ENCODE measurements around the gene RER1. TPM values are rescaled to one million over a fixed set of nuclear protein-coding genes. Genes with fewer than 3 reads are reported as not detected.
A peak's percentile ranks its signal among the peaks of the same experiment; 100 is the strongest.
"Not testable (repeated sequence)": the region's sequence is repeated elsewhere in the genome, so short reads cannot be mapped to it uniquely, and the experiment has no call there.

Gene RER1
- total RNA-seq, 3 donors from 2014 or later: 58.3 to 75.1 (median 70.4) TPM

DNA sequence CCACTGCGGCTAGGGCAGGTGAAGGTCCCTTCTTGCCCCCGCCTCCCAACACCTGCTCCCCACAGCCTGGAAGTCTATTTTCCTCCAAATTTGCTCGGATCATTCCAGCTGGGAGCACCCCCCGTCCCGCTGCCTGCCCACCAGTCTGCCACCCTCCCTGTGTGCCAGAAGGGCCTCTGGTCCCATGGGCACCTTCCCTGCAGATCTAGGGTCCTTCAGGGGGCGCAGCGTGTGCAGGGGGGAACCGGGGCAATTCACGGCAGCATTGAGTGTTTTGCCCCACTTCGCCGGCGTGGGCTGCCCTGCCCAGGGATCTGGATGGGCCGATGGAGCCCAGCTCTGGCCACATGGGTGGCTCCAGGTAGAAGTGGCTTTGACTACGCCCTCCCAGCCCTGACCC, 47.0 kb downstream of the RER1 start:
- intact Hi-C loops (cut with DNase I; ENCODE audit: low total_unique reads): no loop called here
- Histone ChIP-seq H3K4me3 (no peak overlapping the region), H3K36me3 (no peaks in the 10 kb centered on the region), H3K27ac (peak overlapping the region in 1 of 2 donors; percentile 81), H3K27me3 (peaks cover 0 to 27% of the 10 kb centered on the region in 2 donors), H3K9me3 (no peaks in the 10 kb centered on the region), H3K4me1 (peaks cover 0 to 6% of the 10 kb centered on the region in 2 donors)
- no peak for TF ChIP-seq POLR2A (IDR thresholded peaks at IDR 0.05)
- TF ChIP-seq, protein P1, sequence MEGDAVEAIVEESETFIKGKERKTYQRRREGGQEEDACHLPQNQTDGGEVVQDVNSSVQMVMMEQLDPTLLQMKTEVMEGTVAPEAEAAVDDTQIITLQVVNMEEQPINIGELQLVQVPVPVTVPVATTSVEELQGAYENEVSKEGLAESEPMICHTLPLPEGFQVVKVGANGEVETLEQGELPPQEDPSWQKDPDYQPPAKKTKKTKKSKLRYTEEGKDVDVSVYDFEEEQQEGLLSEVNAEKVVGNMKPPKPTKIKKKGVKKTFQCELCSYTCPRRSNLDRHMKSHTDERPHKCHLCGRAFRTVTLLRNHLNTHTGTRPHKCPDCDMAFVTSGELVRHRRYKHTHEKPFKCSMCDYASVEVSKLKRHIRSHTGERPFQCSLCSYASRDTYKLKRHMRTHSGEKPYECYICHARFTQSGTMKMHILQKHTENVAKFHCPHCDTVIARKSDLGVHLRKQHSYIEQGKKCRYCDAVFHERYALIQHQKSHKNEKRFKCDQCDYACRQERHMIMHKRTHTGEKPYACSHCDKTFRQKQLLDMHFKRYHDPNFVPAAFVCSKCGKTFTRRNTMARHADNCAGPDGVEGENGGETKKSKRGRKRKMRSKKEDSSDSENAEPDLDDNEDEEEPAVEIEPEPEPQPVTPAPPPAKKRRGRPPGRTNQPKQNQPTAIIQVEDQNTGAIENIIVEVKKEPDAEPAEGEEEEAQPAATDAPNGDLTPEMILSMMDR (IDR thresholded peaks at IDR 0.05): no peak
- no peak for TF ChIP-seq POLR2AphosphoS5 (IDR thresholded peaks at IDR 0.05)
- no peak for DNase-seq (ENCODE audit: low spot score in 2 of 2)

DNA sequence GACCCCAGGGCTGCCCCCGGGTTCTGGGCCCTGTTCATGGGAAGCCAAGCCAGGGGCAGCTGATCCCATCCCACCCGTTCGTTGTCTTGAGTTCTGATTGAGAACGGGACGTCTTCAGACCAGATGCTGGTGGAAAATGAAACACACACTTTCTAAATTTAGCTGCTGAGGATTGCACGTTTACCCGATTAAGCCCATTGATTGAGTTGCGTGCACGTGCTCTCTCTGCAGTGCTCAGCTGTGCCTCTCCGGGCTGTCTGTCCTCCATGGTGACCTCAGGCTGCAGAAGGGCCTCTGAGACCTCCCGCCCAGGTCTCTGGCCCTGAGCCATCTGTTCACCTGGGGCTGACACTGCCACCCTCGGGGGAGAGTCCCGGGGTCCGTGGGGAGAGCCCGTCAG, 47.7 kb downstream of the RER1 start:
- peaks cover 0 to 6% of the 10 kb centered on the region in 2 donors for H3K4me1 ChIP-seq
- no peak overlapping the region for H3K27ac ChIP-seq
- no peaks in the 10 kb centered on the region for H3K36me3 ChIP-seq
- no peaks in the 10 kb centered on the region for H3K9me3 ChIP-seq
- no peak overlapping the region for H3K4me3 ChIP-seq
- peaks cover 4 to 33% of the 10 kb centered on the region in 2 donors for H3K27me3 ChIP-seq
- intact Hi-C loops (cut with DNase I; ENCODE audit: low total_unique reads): no loop called here
- no peak for DNase-seq (ENCODE audit: low spot score in 2 of 2)
- TF ChIP-seq, protein P1 (IDR thresholded peaks at IDR 0.05): no peak
- no peak for TF ChIP-seq POLR2AphosphoS5 (IDR thresholded peaks at IDR 0.05)
- TF ChIP-seq POLR2A (IDR thresholded peaks at IDR 0.05): no peak

DNA sequence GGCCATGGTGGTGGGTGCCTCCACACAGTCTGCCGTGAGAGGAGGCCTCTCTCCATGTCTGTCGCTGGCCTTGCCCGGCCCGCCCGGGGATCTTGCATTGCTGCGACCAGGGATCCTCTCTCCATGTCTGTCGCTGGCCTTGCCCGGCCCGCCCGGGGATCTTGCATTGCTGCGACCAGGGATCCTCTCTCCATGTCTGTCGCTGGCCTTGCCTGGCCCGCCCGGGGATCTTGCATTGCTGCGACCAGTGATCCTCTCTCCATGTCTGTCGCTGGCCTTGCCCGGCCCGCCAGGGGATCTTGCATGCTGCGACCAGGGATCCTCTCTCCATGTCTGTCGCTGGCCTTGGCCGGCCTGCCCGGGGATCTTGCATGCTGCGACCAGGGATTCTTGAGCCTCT, 48.7 kb downstream of the RER1 start:
- intact Hi-C loops (cut with DNase I; ENCODE audit: low total_unique reads); H3K9me3 ChIP-seq; H3K36me3 ChIP-seq; H3K27ac ChIP-seq; H3K4me1 ChIP-seq; H3K4me3 ChIP-seq: not testable (repeated sequence)
- DNase-seq (ENCODE audit: low spot score in 2 of 2): peak in 1 of 2 donors; percentile 61
- H3K27me3 ChIP-seq: peaks cover 4 to 42% of the 10 kb centered on the region in 2 donors

DNA sequence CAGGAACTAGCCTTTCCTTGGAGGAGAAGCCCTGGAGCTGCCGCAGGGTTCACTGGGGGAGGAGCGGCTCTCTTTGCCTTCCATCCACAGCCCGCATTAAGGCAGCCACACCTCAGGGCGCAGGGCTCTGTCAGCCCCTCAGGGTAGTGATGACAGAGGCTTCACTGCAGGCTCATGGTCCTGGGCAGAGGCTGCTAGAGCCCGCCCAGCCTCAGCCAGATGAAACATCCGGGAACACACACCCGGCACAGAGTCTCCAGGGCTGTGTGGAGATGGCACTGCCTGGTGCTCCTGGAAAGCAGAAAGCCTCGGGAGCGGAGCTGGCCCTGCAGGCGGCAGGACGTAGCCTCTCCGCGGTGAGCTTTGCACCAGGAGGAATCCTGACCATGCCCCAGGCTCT, 50.1 kb downstream of the RER1 start:
- H3K27ac ChIP-seq: no peak overlapping the region
- no peak overlapping the region for H3K4me3 ChIP-seq
- intact Hi-C loops (cut with DNase I; ENCODE audit: low total_unique reads): no loop called here

DNA sequence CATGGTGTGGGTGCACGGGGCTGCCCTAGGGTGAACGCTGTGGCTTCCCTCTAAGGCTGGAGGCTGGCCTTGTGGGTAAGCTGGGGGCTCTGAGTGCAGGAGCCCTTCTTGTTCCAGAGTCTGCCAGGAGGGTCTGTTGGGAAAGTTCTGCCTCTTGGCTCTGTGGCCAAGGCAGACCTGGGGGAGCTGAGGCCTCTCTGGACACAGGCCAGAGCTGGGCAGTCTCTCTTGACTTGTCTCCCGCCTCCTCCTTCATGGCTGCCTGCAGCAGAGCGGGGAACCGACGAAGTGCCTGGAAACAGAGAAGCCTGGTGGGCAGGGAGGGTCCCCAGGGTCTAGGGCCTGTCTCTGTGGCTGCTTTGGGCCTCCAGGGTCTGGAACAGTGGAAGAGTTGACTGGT, 51.0 kb downstream of the RER1 start:
- peaks cover 0 to 6% of the 10 kb centered on the region in 2 donors for H3K4me1 ChIP-seq
- H3K27me3 ChIP-seq: peaks cover 4 to 42% of the 10 kb centered on the region in 2 donors
- intact Hi-C loops (cut with DNase I; ENCODE audit: low total_unique reads): no loop called here
- no peak for DNase-seq (ENCODE audit: low spot score in 2 of 2)
- H3K27ac ChIP-seq: no peak overlapping the region
- no peaks in the 10 kb centered on the region for H3K9me3 ChIP-seq
- H3K36me3 ChIP-seq: no peaks in the 10 kb centered on the region
- H3K4me3 ChIP-seq: peak overlapping the region in 1 of 3 donors; percentile 53
- TF ChIP-seq POLR2A (IDR thresholded peaks at IDR 0.05) (no peak), POLR2AphosphoS5 (IDR thresholded peaks at IDR 0.05) (no peak)
- TF ChIP-seq, protein P1 (IDR thresholded peaks at IDR 0.05): no peak

More for the DNA sequence above, 50.1 kb downstream of the RER1 start:
- TF ChIP-seq POLR2A (IDR thresholded peaks at IDR 0.05) (no peak), POLR2AphosphoS5 (IDR thresholded peaks at IDR 0.05) (no peak)
- TF ChIP-seq, protein P1 (IDR thresholded peaks at IDR 0.05): no peak
- no peak for DNase-seq (ENCODE audit: low spot score in 2 of 2)
- Histone ChIP-seq H3K36me3 (no peaks in the 10 kb centered on the region), H3K9me3 (no peaks in the 10 kb centered on the region), H3K4me1 (peaks cover 0 to 6% of the 10 kb centered on the region in 2 donors), H3K27me3 (peaks cover 4 to 42% of the 10 kb centered on the region in 2 donors)

Data from breast epithelium (tissue), 4 donors.